GM12801 (cell line): ENCODE data around the gene GREB1.

Experiments used
- CTCF ChIP-seq: IDR thresholded peaks from one replicate; pipeline ENCODE4 v1.5.1; 2011; ENCODE audit warnings: control low read depth; ENCODE audit not compliant: insufficient read length; ENCODE audit errors: extremely low read depth

The GREB1 gene

GRCh38 chr2:11630855-11631254, 97.0 kb downstream of the GREB1 start:
- TF ChIP-seq CTCF, result no peak

- no peak for TF ChIP-seq CTCF
Observed at GRCh38 chr2:11631462-11631861, 97.6 kb downstream of the GREB1 start.

- TF ChIP-seq CTCF, result no peak
Observed at GRCh38 chr2:11633923-11634478, 100.2 kb downstream of the GREB1 start.

- TF ChIP-seq CTCF, result no peak
Observed at GRCh38 chr2:11634584-11634983, 100.7 kb downstream of the GREB1 start.

GRCh38 chr2:11635141-11635540, 101.3 kb downstream of the GREB1 start:
- no peak for TF ChIP-seq CTCF

- TF ChIP-seq CTCF, result no peak
Observed at GRCh38 chr2:11636593-11637295, 102.9 kb downstream of the GREB1 start.

GRCh38 chr2:11637546-11637945, 103.7 kb downstream of the GREB1 start:
- no peak for TF ChIP-seq CTCF
